HepG2 (cell line): ENCODE results near the gene RGS14. TPM values are rescaled to one million over a fixed set of nuclear protein-coding genes. Genes with fewer than 3 reads are reported as not detected.

ENCODE experiments used
- ATAC-seq: fragments of 200-7000 bp; cut with Tn5 transposase; 3 replicates; pipeline ENCODE4 v1.9.1; 2020; ENCODE audit warnings: mild to moderate bottlenecking, moderate library complexity
- BruUV-seq: library from RNA; stranded (reverse); fragments of 400-500 nt; replicated peaks from 2 replicates; lab custom pipeline; 2021; lab: Mats Ljungman, UMichigan
- CTCF ChIA-PET: fragments of 300-600 bp; formaldehyde crosslinking; extraction: SDS; loops from one replicate; lab custom pipeline; 2021; ENCODE audit warnings: low total read pairs, inconsistent platforms, low intra/inter-chr PET ratio; lab: Yijun Ruan, JAX
- POLR2A ChIA-PET: fragments of 350-600 bp; sonication (Branson Sonifier 250); formaldehyde crosslinking; loops from one replicate; lab custom pipeline; 2020; ENCODE audit warnings: antibody characterized with exemption, inconsistent platforms; lab: Yijun Ruan, JAX
- DNase-seq: peaks from one replicate; pipeline ENCODE4 v3.0.0-alpha.2; 2015; ENCODE audit warnings: low spot score
- FAIRE-seq: peaks from 3 replicates; lab custom pipeline; 2011; peaks lifted over from hg19 to GRCh38; lab: Jason Lieb, UNC
- H2AFZ ChIP-seq: one replicate; pipeline ENCODE4 v1.6.1; 2011; ENCODE audit warnings: low read length, inconsistent platforms
- H3K27ac ChIP-seq: fragments of 300-600 bp; 3 replicates; pipeline ENCODE4 v1.8.0; 2011; ENCODE audit warnings: mixed run types, mild to moderate bottlenecking, mixed read lengths, low read length, inconsistent platforms; ENCODE audit not compliant: insufficient read depth; ENCODE audit errors: extremely low read length
- H3K27me3 ChIP-seq, 2 experiments: fragments of 200-600 bp in 1 of 2; 2 replicates in 1 of 2; 3 replicates in 1 of 2; pipeline versions ENCODE4 v1.6.0 to v1.8.0; 2011; ENCODE audit warnings: low read length in 2 of 2, mild to moderate bottlenecking in 2 of 2, moderate library complexity in 2 of 2, inconsistent platforms in 1 of 2; ENCODE audit not compliant: insufficient read depth in 2 of 2, control insufficient read depth in 1 of 2
- H3K36me3 ChIP-seq, 2 experiments: fragments of 200-600 bp in 1 of 2; replicated peaks in 1 of 2; 2 replicates in 1 of 2; 3 replicates in 1 of 2; pipeline versions ENCODE4 v1.5.1 to v1.8.0; 2011; ENCODE audit warnings: low read length in 2 of 2, inconsistent platforms in 1 of 2; ENCODE audit not compliant: insufficient read depth in 2 of 2, control insufficient read depth in 1 of 2
- H3K4me1 ChIP-seq: 2 replicates; pipeline ENCODE4 v1.5.1; 2012; ENCODE audit warnings: low read length, inconsistent platforms; ENCODE audit not compliant: insufficient read depth
- H3K4me2 ChIP-seq: 2 replicates; pipeline ENCODE4 v1.6.0; 2011; ENCODE audit warnings: low read depth, low read length, inconsistent platforms
- H3K4me3 ChIP-seq, 3 experiments: fragments of 200-600 bp in 1 of 3; sonication (generic), shearing (Covaris generic) in 1 of 3; replicated peaks in 1 of 3; 2 replicates each; pipeline ENCODE4 v1.5.1; 2011 to 2016; ENCODE audit warnings: low read length in 3 of 3, inconsistent platforms in 2 of 3, low read depth in 2 of 3, mild to moderate bottlenecking in 2 of 3, control low read depth in 1 of 3, mixed read lengths in 1 of 3; ENCODE audit not compliant: insufficient read depth in 1 of 3
- H3K79me2 ChIP-seq: one replicate; pipeline ENCODE4 v1.6.1; 2011; ENCODE audit warnings: low read length, inconsistent platforms; ENCODE audit not compliant: insufficient read depth
- H3K9ac ChIP-seq: 2 replicates; pipeline ENCODE4 v1.6.0; 2011; ENCODE audit warnings: mild to moderate bottlenecking, low read depth, low read length, inconsistent platforms; ENCODE audit not compliant: insufficient read depth
- H3K9me3 ChIP-seq: 2 replicates; pipeline ENCODE4 v1.5.1; 2012; ENCODE audit warnings: mild to moderate bottlenecking, low read length
- H4K20me1 ChIP-seq: 2 replicates; pipeline ENCODE4 v1.6.0; 2011; ENCODE audit warnings: inconsistent platforms, mild to moderate bottlenecking, low read length, moderate library complexity; ENCODE audit not compliant: insufficient read depth
- ADNP ChIP-seq: sonication (generic); formaldehyde crosslinking; IDR thresholded peaks from 2 replicates; pipeline ENCODE4 v1.4.0; 2020; ENCODE audit warnings: missing genetic modification reagents
- ERF ChIP-seq: IDR thresholded peaks from 2 replicates; pipeline ENCODE4 v1.6.1; 2018; ENCODE audit warnings: missing biosample characterization, missing genetic modification reagents
- KDM5B ChIP-seq: sonication (generic); formaldehyde crosslinking; IDR thresholded peaks from 2 replicates; pipeline ENCODE4 v1.4.0; 2020; ENCODE audit warnings: missing genetic modification reagents, mild to moderate bottlenecking, borderline replicate concordance
- TBX3 ChIP-seq: fragments of 450-650 bp; IDR thresholded peaks from 2 replicates; pipeline ENCODE4 v1.6.1; 2017; ENCODE audit warnings: antibody characterized with exemption, mild to moderate bottlenecking, inconsistent platforms, borderline replicate concordance
- ZNF136 ChIP-seq: sonication (generic); formaldehyde crosslinking; IDR thresholded peaks from 2 replicates; pipeline ENCODE4 v1.8.1; 2022; ENCODE audit warnings: low read depth, mild to moderate bottlenecking, moderate library complexity, missing genetic modification reagents
- ZNF232 ChIP-seq: sonication (generic); formaldehyde crosslinking; IDR thresholded peaks from 2 replicates; pipeline ENCODE4 v1.4.0; 2020; ENCODE audit warnings: missing genetic modification reagents, borderline replicate concordance
- ZNF263 ChIP-seq: sonication (generic); formaldehyde crosslinking; IDR thresholded peaks from 2 replicates; pipeline ENCODE4 v1.4.0; 2020; ENCODE audit warnings: missing genetic modification reagents
- ZNF382 ChIP-seq: sonication (generic); formaldehyde crosslinking; IDR thresholded peaks from 2 replicates; pipeline ENCODE4 v1.5.0; 2020; ENCODE audit warnings: missing genetic modification reagents, mild to moderate bottlenecking, borderline replicate concordance
- ZNF44 ChIP-seq: sonication (generic); formaldehyde crosslinking; IDR thresholded peaks from 2 replicates; pipeline ENCODE4 v1.5.1; 2020; ENCODE audit warnings: mild to moderate bottlenecking, missing genetic modification reagents
- ZZZ3 ChIP-seq: sonication (generic); formaldehyde crosslinking; IDR thresholded peaks from 2 replicates; pipeline ENCODE4 v1.4.0; 2020; ENCODE audit warnings: missing genetic modification reagents, mild to moderate bottlenecking, borderline replicate concordance
- WGBS: methylation state at CpG from one replicate; pipeline ENCODE4 v1.1.6; 2017; ENCODE audit warnings: low lambda C conversion rate; 5-methylcytosine and 5-hydroxymethylcytosine counted together
- in situ Hi-C: cut with HindIII; loops from 2 replicates; pipeline ENCODE4 v1.10.0; 2017; ENCODE audit warnings: low pct_unique_long_range_greater_than_20kb; ENCODE audit not compliant: extremely low pct_ligation_motif_present
- intact Hi-C: fragments of 100-400 bp; cut with micrococcal nuclease; formaldehyde crosslinking; loops from one replicate; pipeline ENCODE4 v1.10.0; 2022; ENCODE audit not compliant: unreplicated experiment
- polyA plus RNA-seq, 8 experiments: library from polyadenylated mRNA; depleted of rRNA in 3 of 8; stranded (reverse) in 7 of 8; unstranded in 1 of 8; fragments of >200 nt; fragmentation: Illumina TruSeq in 4 of 8; extraction: Trizol in 4 of 8; gene quantifications; 2 replicates each; pipeline versions ENCODE4 v1.2.1 to v1.2.3, GENCODE V29; 2011 to 2016; ENCODE audit warnings: low read depth in 4 of 8, missing spikeins in 1 of 8, mixed read lengths in 1 of 8; ENCODE audit not compliant: insufficient read depth in 1 of 8
- total RNA-seq, 5 experiments: library from RNA; depleted of rRNA; stranded (reverse); fragments of >200 nt; fragmentation: Illumina TruSeq; extraction: Trizol; gene quantifications; 2 replicates each; pipeline ENCODE4 v1.2.3, GENCODE V29; 2016; ENCODE audit warnings: low read depth in 1 of 5
- TF ChIP-seq, protein P1 (sequence below): sonication (generic); formaldehyde crosslinking; IDR thresholded peaks from 2 replicates; pipeline ENCODE4 v1.5.0; 2020; ENCODE audit warnings: mild to moderate bottlenecking, missing genetic modification reagents
- TF ChIP-seq, protein P2 (sequence below): sonication (generic); formaldehyde crosslinking; IDR thresholded peaks from 2 replicates; pipeline ENCODE4 v1.8.1; 2023; ENCODE audit warnings: mild to moderate bottlenecking, moderate library complexity, missing genetic modification reagents

RGS14 gene
- total and polyA plus RNA-seq, 2 of the 13 experiments (the other 11 are each of a cell fraction or from before 2014, with no cell fraction given), result 11.1 to 17.2 TPM

DNA sequence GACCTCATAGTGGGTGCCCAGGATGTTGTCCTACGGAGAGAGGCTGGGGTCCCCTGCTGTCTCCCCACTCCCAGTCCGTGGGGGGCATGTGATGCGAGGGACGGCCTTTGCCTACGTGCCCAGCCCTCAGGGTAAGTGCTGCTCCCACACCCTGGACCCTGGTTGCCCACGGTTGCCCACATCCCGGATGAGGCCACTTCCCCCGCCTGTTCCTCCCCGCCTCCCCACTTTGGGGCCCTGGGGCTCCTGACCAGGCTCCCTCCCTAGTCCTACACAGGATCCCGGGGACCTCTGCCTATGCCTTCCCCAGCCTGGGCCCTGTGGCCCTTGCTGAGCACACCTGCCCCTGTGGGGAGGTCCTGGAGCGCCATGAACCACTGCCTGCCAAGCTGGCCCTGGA, 28.0 kb downstream of the RGS14 start (continued):
- TF ChIP-seq, protein P1, sequence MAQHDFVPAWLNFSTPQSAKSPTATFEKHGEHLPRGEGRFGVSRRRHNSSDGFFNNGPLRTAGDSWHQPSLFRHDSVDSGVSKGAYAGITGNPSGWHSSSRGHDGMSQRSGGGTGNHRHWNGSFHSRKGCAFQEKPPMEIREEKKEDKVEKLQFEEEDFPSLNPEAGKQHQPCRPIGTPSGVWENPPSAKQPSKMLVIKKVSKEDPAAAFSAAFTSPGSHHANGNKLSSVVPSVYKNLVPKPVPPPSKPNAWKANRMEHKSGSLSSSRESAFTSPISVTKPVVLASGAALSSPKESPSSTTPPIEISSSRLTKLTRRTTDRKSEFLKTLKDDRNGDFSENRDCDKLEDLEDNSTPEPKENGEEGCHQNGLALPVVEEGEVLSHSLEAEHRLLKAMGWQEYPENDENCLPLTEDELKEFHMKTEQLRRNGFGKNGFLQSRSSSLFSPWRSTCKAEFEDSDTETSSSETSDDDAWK (CRISPR knock-in tag), result no peak
- TF ChIP-seq ZNF136 (CRISPR knock-in tag), result no peak

DNA sequence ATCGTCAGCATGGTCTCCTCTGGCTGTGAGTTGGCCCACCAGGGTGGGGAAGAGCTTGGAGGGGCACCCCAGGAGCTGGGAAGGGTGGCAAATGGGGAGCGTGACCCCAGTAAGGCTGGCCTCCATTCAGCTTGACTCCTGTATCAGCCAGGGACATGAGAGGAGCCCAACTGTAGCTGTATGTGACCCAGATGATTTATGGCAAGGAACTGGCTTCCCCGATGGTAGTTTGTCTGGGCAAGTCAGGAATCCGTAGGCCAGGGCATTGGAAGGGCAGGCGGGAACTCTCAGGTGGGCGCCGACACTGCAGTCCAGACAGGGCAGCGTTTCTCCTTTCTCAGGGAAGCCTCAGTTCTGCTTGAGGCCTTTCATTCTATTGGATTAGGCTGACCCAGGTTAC, 28.8 kb downstream of the RGS14 start:
- 83% methylated on average over 4 of the region's 8 CpGs for WGBS
- in situ Hi-C loops, result loop anchor here (5.0 kb wide), 1 partner anchor 71 kb away; no protein-coding TSS in a partner anchor
- Histone ChIP-seq H2AFZ (no peak overlapping the region), H3K4me3 (no peak overlapping the region), H3K4me2 (no peak overlapping the region), H3K79me2 (no peaks in the 10 kb centered on the region), H3K27me3 (peaks cover 10 to 29% of the 10 kb centered on the region in 2 experiments; a peak in 4 of 5 replicates), H3K9ac (no peak overlapping the region), H3K4me1 (peaks cover 63% of the 10 kb centered on the region), H3K9me3 (no peaks in the 10 kb centered on the region), H3K27ac (no peak overlapping the region), H4K20me1 (no peaks in the 10 kb centered on the region), H3K36me3 (no peaks in the 10 kb centered on the region)
- intact Hi-C loops, result no loop called here
- ATAC-seq, result no peak
- DNase-seq, result no peak
- ChIA-PET POLR2A (interaction anchor here (1.3 to 7.3 kb wide), 3 partner anchors 8 to 61 kb away, joined by 3 to 79 read pairs (median 4); no protein-coding TSS in a partner anchor), CTCF (no interaction called here)
- no TSS peak for BruUV-seq
- FAIRE-seq, result no peak
- TF ChIP-seq KDM5B (no peak), ZNF44 (no peak), ZNF382 (CRISPR knock-in tag) (no peak), ZZZ3 (CRISPR knock-in tag) (no peak), ADNP (CRISPR knock-in tag) (no peak), ZNF232 (CRISPR knock-in tag) (no peak), TBX3 (no peak), ZNF263 (no peak), ERF (no peak)
- TF ChIP-seq, protein P2, sequence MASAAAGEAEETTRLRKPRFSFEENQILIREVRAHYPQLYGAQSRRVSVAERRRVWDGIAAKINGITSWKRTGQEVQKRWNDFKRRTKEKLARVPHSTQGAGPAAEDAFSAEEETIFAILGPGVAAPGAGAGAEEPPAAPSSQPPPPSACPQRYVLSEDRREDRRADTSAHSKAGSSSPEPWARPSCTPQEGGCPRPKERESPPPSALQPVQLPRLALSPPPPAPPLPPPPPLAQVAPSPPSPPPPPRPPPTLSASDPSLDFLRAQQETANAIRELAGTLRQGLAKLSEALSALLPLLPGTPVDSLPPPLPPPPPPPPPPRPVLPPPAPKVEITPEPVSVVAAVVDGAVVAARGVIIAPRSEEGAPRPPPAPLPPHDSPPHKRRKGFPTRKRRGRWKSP (CRISPR knock-in tag), result no peak
